Neural cell (in vitro differentiated cells): ENCODE data around the gene MYRIP.

Source experiments
- CTCF ChIP-seq: fragments of 450-650 bp; IDR thresholded peaks from 2 replicates; pipeline ENCODE4 v1.5.1; 2014; ENCODE audit warnings: antibody characterized with exemption, mild to moderate bottlenecking, moderate library complexity; ENCODE audit not compliant: poor library complexity, severe bottlenecking
- EP300 ChIP-seq: fragments of 450-650 bp; conservative IDR thresholded peaks from 2 replicates; pipeline ENCODE4 v1.6.1; 2014; ENCODE audit warnings: antibody characterized with exemption, mild to moderate bottlenecking, moderate library complexity; ENCODE audit not compliant: poor library complexity, severe bottlenecking
- EZH2 ChIP-seq: fragments of 200-600, 300-800 bp; shearing (Covaris generic), sonication (generic); IDR thresholded peaks from 2 replicates; pipeline ENCODE4 v1.6.1; 2014; ENCODE audit warnings: antibody characterized with exemption, low read length, borderline replicate concordance, mild to moderate bottlenecking; ENCODE audit not compliant: insufficient read depth, poor library complexity, severe bottlenecking
- MXI1 ChIP-seq: fragments of 450-650 bp; conservative IDR thresholded peaks from 2 replicates; pipeline ENCODE4 v1.6.1; 2014; ENCODE audit warnings: antibody characterized with exemption, mild to moderate bottlenecking; ENCODE audit not compliant: poor library complexity, severe bottlenecking
- SMC3 ChIP-seq: fragments of 450-650 bp; conservative IDR thresholded peaks from 2 replicates; pipeline ENCODE4 v1.6.1; 2014; ENCODE audit warnings: antibody characterized with exemption, mild to moderate bottlenecking, moderate library complexity; ENCODE audit not compliant: poor library complexity
- TAF1 ChIP-seq: IDR thresholded peaks from 2 replicates; pipeline ENCODE4 v1.6.1; 2012; ENCODE audit warnings: low read depth

- TF ChIP-seq SMC3 (no peak), CTCF (no peak), EZH2 (no peak), EP300 (no peak), MXI1 (no peak), TAF1 (no peak)
These were observed 378.5 kb downstream of the MYRIP start for GRCh38 chr3:40187945-40188344.
